ENCODE measurements around the gene IL1RAPL2.

GRCh38 chrX:104566681-104567501, 892 bp downstream of the IL1RAPL2 start:
- TF ChIP-seq CTCF (IDR thresholded peaks at IDR 0.05) = no peak
- no peak for TF ChIP-seq TCF7L2 (IDR thresholded peaks at IDR 0.05; ENCODE audit: low read depth, low read length)
